HepG2 (cell line): Measurements from ENCODE around the gene BICRAL. TPM values are rescaled to one million over a fixed set of nuclear protein-coding genes. Genes with fewer than 3 reads are reported as not detected.

Experiments
- ARNT ChIP-seq: fragments of 450-650 bp; IDR thresholded peaks from 2 replicates; pipeline ENCODE4 v1.6.1; 2017
- ASH2L ChIP-seq: fragments of 300-600, 200-600 bp; sonication (generic); IDR thresholded peaks from 2 replicates; pipeline ENCODE4 v1.7.0; 2017; ENCODE audit warnings: low read depth, mild to moderate bottlenecking, moderate library complexity, mixed read lengths, low read length; ENCODE audit not compliant: insufficient read length
- ELF4 ChIP-seq: sonication (generic); formaldehyde crosslinking; IDR thresholded peaks from 2 replicates; pipeline ENCODE4 v1.5.0; 2020; ENCODE audit warnings: missing genetic modification reagents, mild to moderate bottlenecking, moderate library complexity, borderline replicate concordance
- FOSL2 ChIP-seq: sonication (generic); formaldehyde crosslinking; IDR thresholded peaks from 2 replicates; pipeline ENCODE4 v1.4.0; 2020; ENCODE audit warnings: missing genetic modification reagents
- FOXK1 ChIP-seq: sonication (generic); formaldehyde crosslinking; IDR thresholded peaks from 2 replicates; pipeline ENCODE4 v1.4.0; 2020; ENCODE audit warnings: low read depth, missing genetic modification reagents, borderline replicate concordance
- HDAC2 ChIP-seq: sonication (generic); formaldehyde crosslinking; IDR thresholded peaks from 2 replicates; pipeline ENCODE4 v1.4.0; 2020; ENCODE audit warnings: missing genetic modification reagents
- JARID2 ChIP-seq: sonication (generic); formaldehyde crosslinking; IDR thresholded peaks from 2 replicates; pipeline ENCODE4 v1.8.1; 2023; ENCODE audit warnings: missing genetic modification reagents, inconsistent platforms; ENCODE audit not compliant: insufficient replicate concordance
- NONO ChIP-seq, 2 experiments: fragments of 450-650 bp in 1 of 2; sonication (generic) in 1 of 2; formaldehyde crosslinking in 1 of 2; IDR thresholded peaks in 1 of 2; conservative IDR thresholded peaks in 1 of 2; 2 replicates each; pipeline versions ENCODE4 v1.6.1 to v1.8.0; 2017 to 2022; ENCODE audit warnings: mild to moderate bottlenecking in 1 of 2, missing genetic modification reagents in 1 of 2, moderate library complexity in 1 of 2
- NR1H2 ChIP-seq: sonication (generic); formaldehyde crosslinking; IDR thresholded peaks from 2 replicates; pipeline ENCODE4 v1.8.1; 2022; ENCODE audit warnings: low read depth, missing genetic modification reagents, borderline replicate concordance
- SRF ChIP-seq: IDR thresholded peaks from 2 replicates; pipeline ENCODE4 v1.6.1; 2011; ENCODE audit warnings: mild to moderate bottlenecking, low read depth, low read length, moderate library complexity
- ZBTB44 ChIP-seq: sonication (generic); formaldehyde crosslinking; IDR thresholded peaks from 2 replicates; pipeline ENCODE4 v1.4.0; 2020; ENCODE audit warnings: missing genetic modification reagents
- ZNF136 ChIP-seq: sonication (generic); formaldehyde crosslinking; IDR thresholded peaks from 2 replicates; pipeline ENCODE4 v1.8.1; 2022; ENCODE audit warnings: low read depth, mild to moderate bottlenecking, moderate library complexity, missing genetic modification reagents
- ZNF382 ChIP-seq: sonication (generic); formaldehyde crosslinking; IDR thresholded peaks from 2 replicates; pipeline ENCODE4 v1.5.0; 2020; ENCODE audit warnings: missing genetic modification reagents, mild to moderate bottlenecking, borderline replicate concordance
- polyA plus RNA-seq, 8 experiments: library from polyadenylated mRNA; depleted of rRNA in 3 of 8; stranded (reverse) in 7 of 8; unstranded in 1 of 8; fragments of >200 nt; fragmentation: Illumina TruSeq in 4 of 8; extraction: Trizol in 4 of 8; gene quantifications; 2 replicates each; pipeline versions ENCODE4 v1.2.1 to v1.2.3, GENCODE V29; 2011 to 2016; ENCODE audit warnings: low read depth in 4 of 8, missing spikeins in 1 of 8, mixed read lengths in 1 of 8; ENCODE audit not compliant: insufficient read depth in 1 of 8
- total RNA-seq, 5 experiments: library from RNA; depleted of rRNA; stranded (reverse); fragments of >200 nt; fragmentation: Illumina TruSeq; extraction: Trizol; gene quantifications; 2 replicates each; pipeline ENCODE4 v1.2.3, GENCODE V29; 2016; ENCODE audit warnings: low read depth in 1 of 5
- TF ChIP-seq, protein P1 (sequence below): sonication (generic); formaldehyde crosslinking; IDR thresholded peaks from 2 replicates; pipeline ENCODE4 v1.4.0; 2020; ENCODE audit warnings: missing genetic modification reagents
- TF ChIP-seq, protein P2 (sequence below): sonication (generic); formaldehyde crosslinking; IDR thresholded peaks from 2 replicates; pipeline ENCODE4 v1.5.1; 2020; ENCODE audit warnings: missing genetic modification reagents, mild to moderate bottlenecking, borderline replicate concordance
- TF ChIP-seq, protein P3 (sequence below): sonication (generic); formaldehyde crosslinking; IDR thresholded peaks from 2 replicates; pipeline ENCODE4 v1.5.0; 2020; ENCODE audit warnings: mild to moderate bottlenecking, missing genetic modification reagents

BICRAL gene
- total and polyA plus RNA-seq, 2 of the 13 experiments (the other 11 are each of a cell fraction or from before 2014, with no cell fraction given), result 5.0 to 13.5 TPM

GRCh38 chr6:42890311-42891198 lies 108.7 kb downstream of the BICRAL start (continued):
- TF ChIP-seq FOSL2 (CRISPR knock-in tag), result peak; percentile 62; the same call in 1 of the 2 replicates
- TF ChIP-seq, protein P1, sequence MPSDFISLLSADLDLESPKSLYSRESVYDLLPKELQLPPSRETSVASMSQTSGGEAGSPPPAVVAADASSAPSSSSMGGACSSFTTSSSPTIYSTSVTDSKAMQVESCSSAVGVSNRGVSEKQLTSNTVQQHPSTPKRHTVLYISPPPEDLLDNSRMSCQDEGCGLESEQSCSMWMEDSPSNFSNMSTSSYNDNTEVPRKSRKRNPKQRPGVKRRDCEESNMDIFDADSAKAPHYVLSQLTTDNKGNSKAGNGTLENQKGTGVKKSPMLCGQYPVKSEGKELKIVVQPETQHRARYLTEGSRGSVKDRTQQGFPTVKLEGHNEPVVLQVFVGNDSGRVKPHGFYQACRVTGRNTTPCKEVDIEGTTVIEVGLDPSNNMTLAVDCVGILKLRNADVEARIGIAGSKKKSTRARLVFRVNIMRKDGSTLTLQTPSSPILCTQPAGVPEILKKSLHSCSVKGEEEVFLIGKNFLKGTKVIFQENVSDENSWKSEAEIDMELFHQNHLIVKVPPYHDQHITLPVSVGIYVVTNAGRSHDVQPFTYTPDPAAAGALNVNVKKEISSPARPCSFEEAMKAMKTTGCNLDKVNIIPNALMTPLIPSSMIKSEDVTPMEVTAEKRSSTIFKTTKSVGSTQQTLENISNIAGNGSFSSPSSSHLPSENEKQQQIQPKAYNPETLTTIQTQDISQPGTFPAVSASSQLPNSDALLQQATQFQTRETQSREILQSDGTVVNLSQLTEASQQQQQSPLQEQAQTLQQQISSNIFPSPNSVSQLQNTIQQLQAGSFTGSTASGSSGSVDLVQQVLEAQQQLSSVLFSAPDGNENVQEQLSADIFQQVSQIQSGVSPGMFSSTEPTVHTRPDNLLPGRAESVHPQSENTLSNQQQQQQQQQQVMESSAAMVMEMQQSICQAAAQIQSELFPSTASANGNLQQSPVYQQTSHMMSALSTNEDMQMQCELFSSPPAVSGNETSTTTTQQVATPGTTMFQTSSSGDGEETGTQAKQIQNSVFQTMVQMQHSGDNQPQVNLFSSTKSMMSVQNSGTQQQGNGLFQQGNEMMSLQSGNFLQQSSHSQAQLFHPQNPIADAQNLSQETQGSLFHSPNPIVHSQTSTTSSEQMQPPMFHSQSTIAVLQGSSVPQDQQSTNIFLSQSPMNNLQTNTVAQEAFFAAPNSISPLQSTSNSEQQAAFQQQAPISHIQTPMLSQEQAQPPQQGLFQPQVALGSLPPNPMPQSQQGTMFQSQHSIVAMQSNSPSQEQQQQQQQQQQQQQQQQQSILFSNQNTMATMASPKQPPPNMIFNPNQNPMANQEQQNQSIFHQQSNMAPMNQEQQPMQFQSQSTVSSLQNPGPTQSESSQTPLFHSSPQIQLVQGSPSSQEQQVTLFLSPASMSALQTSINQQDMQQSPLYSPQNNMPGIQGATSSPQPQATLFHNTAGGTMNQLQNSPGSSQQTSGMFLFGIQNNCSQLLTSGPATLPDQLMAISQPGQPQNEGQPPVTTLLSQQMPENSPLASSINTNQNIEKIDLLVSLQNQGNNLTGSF (CRISPR knock-in tag), result 0 out of 2 replicates have a peak, but pooled peaks have one; percentile 34
- peak; percentile 59; the same call in 1 of the 2 replicates for TF ChIP-seq ZBTB44 (CRISPR knock-in tag)
- TF ChIP-seq ZNF136, result 0 out of 2 replicates have a peak, but pooled peaks have one; percentile 57
- TF ChIP-seq ZNF382 (CRISPR knock-in tag), result no peak
- peak; percentile 96 for TF ChIP-seq ELF4
- no peak for TF ChIP-seq ARNT
- TF ChIP-seq SRF, result 0 out of 2 replicates have a peak, but pooled peaks have one; percentile 22
- TF ChIP-seq FOXK1, result peak; percentile 78; the same call in 1 of the 2 replicates
- TF ChIP-seq ASH2L, result peak; percentile 94
- TF ChIP-seq JARID2, result peak; percentile 98
- TF ChIP-seq NONO (IDR thresholded peaks at IDR 0.05), result no peak
- TF ChIP-seq NONO (CRISPR knock-in tag; conservative IDR thresholded peaks at IDR 0.05), result peak; percentile 100
- TF ChIP-seq NR1H2 (CRISPR knock-in tag), result no peak; the same call in 1 of the 2 replicates
- peak; percentile 39; the same call in 1 of the 2 replicates for TF ChIP-seq HDAC2 (CRISPR knock-in tag)
- TF ChIP-seq, protein P2, sequence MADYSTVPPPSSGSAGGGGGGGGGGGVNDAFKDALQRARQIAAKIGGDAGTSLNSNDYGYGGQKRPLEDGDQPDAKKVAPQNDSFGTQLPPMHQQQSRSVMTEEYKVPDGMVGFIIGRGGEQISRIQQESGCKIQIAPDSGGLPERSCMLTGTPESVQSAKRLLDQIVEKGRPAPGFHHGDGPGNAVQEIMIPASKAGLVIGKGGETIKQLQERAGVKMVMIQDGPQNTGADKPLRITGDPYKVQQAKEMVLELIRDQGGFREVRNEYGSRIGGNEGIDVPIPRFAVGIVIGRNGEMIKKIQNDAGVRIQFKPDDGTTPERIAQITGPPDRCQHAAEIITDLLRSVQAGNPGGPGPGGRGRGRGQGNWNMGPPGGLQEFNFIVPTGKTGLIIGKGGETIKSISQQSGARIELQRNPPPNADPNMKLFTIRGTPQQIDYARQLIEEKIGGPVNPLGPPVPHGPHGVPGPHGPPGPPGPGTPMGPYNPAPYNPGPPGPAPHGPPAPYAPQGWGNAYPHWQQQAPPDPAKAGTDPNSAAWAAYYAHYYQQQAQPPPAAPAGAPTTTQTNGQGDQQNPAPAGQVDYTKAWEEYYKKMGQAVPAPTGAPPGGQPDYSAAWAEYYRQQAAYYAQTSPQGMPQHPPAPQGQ (CRISPR knock-in tag), result peak; percentile 100
- TF ChIP-seq, protein P3, sequence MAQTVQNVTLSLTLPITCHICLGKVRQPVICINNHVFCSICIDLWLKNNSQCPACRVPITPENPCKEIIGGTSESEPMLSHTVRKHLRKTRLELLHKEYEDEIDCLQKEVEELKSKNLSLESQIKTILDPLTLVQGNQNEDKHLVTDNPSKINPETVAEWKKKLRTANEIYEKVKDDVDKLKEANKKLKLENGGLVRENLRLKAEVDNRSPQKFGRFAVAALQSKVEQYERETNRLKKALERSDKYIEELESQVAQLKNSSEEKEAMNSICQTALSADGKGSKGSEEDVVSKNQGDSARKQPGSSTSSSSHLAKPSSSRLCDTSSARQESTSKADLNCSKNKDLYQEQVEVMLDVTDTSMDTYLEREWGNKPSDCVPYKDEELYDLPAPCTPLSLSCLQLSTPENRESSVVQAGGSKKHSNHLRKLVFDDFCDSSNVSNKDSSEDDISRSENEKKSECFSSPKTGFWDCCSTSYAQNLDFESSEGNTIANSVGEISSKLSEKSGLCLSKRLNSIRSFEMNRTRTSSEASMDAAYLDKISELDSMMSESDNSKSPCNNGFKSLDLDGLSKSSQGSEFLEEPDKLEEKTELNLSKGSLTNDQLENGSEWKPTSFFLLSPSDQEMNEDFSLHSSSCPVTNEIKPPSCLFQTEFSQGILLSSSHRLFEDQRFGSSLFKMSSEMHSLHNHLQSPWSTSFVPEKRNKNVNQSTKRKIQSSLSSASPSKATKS (CRISPR knock-in tag), result peak; percentile 59; the same call in 1 of the 2 replicates
